ENCODE measurements around the gene MLIP.
"Not testable (repeated sequence)": the region's sequence is repeated elsewhere in the genome, so short reads cannot be mapped to it uniquely, and the experiment has no call there.

The MLIP gene

GRCh38 chr6:54204921-54205591 lies 93.8 kb downstream of the MLIP start:
- no peak for TF ChIP-seq CTCF (conservative IDR thresholded peaks at IDR 0.05; ENCODE audit: low read depth, low read length)
- no peak for DNase-seq (ENCODE audit: low read depth)
- no peak overlapping the region for H3K4me3 ChIP-seq (ENCODE audit: low read depth, low read length)

GRCh38 chr6:54206510-54206909 lies 95.3 kb downstream of the MLIP start:
- no peak overlapping the region for H3K4me3 ChIP-seq (ENCODE audit: low read depth, low read length)
- DNase-seq (ENCODE audit: low read depth): peak; percentile 8
- TF ChIP-seq CTCF (conservative IDR thresholded peaks at IDR 0.05; ENCODE audit: low read depth, low read length): no peak

GRCh38 chr6:54209983-54210382 lies 98.7 kb downstream of the MLIP start:
- DNase-seq (ENCODE audit: low read depth); H3K4me3 ChIP-seq (ENCODE audit: low read depth, low read length): not testable (repeated sequence)

GRCh38 chr6:54214286-54214685 lies 103.0 kb downstream of the MLIP start:
- no peak for DNase-seq (ENCODE audit: low read depth)
- no peak overlapping the region for H3K4me3 ChIP-seq (ENCODE audit: low read depth, low read length)
- TF ChIP-seq CTCF (conservative IDR thresholded peaks at IDR 0.05; ENCODE audit: low read depth, low read length): no peak

GRCh38 chr6:54216336-54216735 lies 105.1 kb downstream of the MLIP start:
- DNase-seq (ENCODE audit: low read depth): no peak
- no peak for TF ChIP-seq CTCF (conservative IDR thresholded peaks at IDR 0.05; ENCODE audit: low read depth, low read length)

GRCh38 chr6:54217018-54217417 lies 105.8 kb downstream of the MLIP start:
- DNase-seq (ENCODE audit: low read depth): peak; percentile 25
- no peak for TF ChIP-seq CTCF (conservative IDR thresholded peaks at IDR 0.05; ENCODE audit: low read depth, low read length)
- no peak overlapping the region for H3K4me3 ChIP-seq (ENCODE audit: low read depth, low read length)

More at GRCh38 chr6:54216336-54216735, 105.1 kb downstream of the MLIP start:
- no peak overlapping the region for H3K4me3 ChIP-seq (ENCODE audit: low read depth, low read length)

GRCh38 chr6:54222217-54222616 lies 111.0 kb downstream of the MLIP start:
- DNase-seq (ENCODE audit: low read depth): no peak

More at GRCh38 chr6:54222217-54222616, 111.0 kb downstream of the MLIP start:
- H3K4me3 ChIP-seq (ENCODE audit: low read depth, low read length): no peak overlapping the region
- TF ChIP-seq CTCF (conservative IDR thresholded peaks at IDR 0.05; ENCODE audit: low read depth, low read length): no peak
